HG02642 (cell line): ENCODE data around the gene URB2.
"Not testable (repeated sequence)": the region's sequence is repeated elsewhere in the genome, so short reads cannot be mapped to it uniquely, and the experiment has no call there.

Source experiments
- ATAC-seq: cut with Tn5 transposase; IDR thresholded peaks from one replicate; pipeline ENCODE4 v1.9.1; 2021; ENCODE audit warnings: mild to moderate bottlenecking; ENCODE audit not compliant: unreplicated experiment, poor library complexity

The URB2 gene

DNA sequence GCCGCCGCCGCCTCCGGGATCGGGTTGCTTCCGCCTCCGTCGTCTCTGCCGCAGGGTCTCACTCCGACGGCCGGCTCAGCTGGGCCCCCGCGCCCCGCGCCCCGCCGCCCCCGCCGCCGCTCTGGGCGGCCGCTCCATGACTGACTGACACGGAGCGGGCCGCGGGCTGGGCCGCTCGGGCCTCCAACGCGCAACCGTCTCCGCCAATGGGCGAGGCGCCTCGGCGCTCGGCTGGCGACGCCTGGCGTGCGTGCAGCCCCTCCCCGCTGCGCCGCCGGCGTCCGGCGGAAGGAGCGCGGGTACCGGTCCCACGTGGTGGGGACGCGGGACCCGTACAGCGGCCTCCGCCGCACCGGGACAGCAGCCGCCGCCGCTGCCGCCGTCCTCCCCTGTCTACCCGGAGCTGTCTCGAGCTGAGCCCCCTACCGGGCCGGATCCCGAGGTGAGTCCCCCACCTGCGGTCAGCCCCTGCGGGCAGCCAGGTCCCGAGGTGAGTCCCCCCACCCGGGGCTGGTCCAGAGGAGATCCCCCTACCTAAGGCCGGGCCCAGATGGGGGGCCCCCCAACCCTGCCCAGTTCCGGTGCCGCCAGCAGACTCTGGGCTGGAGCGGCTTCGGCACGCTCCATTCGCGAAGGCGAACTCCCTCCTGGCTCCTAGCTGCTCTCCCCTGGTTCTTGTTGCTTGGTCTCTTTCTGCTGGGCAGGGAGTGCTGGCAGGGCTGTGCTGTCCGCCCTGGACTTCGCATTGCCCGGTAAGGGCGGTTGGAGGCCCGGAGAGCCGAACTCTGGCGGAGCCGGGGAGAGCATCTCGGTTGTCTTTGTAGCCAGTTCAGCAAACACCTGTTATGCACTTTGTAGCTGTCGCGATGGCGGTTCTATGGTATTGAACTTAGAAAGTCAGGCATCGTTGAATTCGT lies at the start of gene URB2, which contains the start of gene TAF5L:
TSS of gene URB2 (plus strand) at position 333 of the 917 bp plus-strand sequence. CDS start 1,387 bp downstream, outside the sequence.
TSS of gene TAF5L (minus strand) at position 208 of the 917 bp plus-strand sequence. CDS start 11,640 bp downstream, outside the sequence.
- peak; percentile 86 for ATAC-seq

- peak; percentile 19 for ATAC-seq
Observed at GRCh38 chr1:229578168-229579058, 47.6 kb upstream of the URB2 start.

DNA sequence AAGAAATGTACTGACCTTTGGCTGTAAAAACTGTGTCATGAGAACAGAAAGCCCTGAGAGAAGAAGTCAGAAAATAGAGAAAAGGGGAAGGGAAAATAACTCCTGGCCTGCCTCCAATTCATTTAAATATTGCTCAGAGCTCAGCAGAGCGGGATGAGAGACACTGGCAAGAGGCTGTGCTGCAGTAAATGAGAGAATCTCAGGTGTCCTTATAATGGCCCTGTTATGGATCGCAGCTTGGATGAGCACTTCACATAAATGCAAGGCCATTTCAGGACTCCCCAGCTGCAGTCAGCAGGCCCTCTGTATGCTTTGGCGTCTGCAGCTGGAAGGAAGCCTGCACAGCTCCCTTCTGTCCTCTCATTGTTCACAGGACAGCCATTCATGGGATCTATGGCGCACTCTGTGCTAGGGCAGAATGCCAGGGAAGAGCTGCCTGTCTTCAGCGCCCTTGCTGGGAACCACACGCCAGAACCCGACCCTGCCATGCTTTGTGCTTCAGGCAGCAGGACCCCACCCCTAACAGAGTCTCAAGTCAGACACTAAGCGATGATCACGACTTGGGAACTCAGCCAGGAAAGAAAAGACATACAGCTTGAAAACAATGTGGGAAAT lies 46.9 kb upstream of the URB2 start:
- peak; percentile 83 for ATAC-seq

GRCh38 chr1:229581485-229581884 lies 44.6 kb upstream of the URB2 start:
- no peak for ATAC-seq

DNA sequence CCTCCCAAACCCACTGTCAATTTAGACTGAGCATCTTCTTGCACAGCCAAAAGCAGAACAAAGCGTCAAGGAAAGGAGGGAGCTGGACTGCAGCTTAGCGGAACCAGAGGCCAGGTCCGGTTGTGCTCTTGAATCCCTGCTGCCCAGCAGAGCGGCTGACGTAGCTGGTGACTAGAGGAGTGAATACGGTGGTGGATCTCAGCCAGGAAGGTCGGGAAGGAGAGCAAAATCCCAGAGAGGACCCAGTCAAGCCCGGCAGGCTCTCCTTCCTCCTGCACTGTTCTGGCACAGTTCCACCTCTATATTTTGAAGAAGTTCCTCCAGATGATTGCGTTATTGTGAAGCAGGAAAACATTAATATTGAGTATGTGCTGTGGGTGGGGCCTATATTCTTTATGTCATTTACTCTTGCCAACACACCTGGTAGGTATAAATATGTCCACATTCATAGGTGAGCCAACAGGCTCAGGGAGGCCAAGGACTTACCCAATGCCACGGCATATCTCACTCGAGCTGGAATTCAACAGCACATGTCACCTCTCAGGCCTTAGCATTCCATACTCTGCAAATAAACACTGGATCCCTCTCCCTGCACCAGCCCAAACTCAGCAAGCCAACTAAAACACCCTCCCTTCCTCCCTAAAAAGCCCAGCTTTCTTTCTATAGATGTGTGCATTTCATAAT lies 43.9 kb upstream of the URB2 start:
- ATAC-seq: no peak

- ATAC-seq: no peak
Observed at GRCh38 chr1:229582715-229583114, 43.3 kb upstream of the URB2 start.

DNA sequence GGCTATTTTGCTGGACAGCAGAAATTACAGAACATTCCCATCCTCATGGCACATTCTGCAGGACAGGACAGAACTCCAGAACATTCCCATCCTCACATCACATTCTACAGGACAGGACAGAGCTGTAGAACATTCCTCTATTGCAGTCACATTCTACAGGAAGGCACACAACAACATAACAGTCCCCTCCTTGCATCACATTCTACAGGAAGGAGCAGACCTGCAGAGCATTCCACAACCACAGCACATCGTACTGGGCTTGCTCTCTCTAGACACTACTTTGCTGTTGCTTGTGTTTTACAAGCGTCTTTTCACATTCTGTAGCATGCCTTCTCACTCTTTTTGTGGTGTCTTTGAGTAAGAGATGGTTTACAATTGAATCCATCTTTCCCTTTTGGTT lies 40.7 kb upstream of the URB2 start:
- no peak for ATAC-seq

DNA sequence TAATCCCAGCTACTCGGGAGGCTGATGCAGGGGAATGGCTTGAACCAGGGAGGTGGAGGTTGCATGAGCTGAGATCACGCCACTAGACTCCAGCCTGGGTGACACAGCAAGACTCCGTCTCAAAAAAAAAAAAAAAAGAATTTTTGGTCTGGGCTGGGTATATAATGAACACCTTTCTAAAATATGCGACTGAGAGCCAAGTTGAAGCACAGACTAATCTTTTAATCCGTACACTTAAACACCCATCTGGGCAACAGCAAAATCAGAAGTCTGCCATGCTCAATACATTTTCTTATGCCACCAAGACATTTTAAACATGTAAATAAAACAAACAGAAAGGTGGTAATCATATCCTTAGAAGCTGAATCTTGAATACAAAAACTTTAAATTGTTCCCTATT lies 35.9 kb upstream of the URB2 start:
- no peak for ATAC-seq

DNA sequence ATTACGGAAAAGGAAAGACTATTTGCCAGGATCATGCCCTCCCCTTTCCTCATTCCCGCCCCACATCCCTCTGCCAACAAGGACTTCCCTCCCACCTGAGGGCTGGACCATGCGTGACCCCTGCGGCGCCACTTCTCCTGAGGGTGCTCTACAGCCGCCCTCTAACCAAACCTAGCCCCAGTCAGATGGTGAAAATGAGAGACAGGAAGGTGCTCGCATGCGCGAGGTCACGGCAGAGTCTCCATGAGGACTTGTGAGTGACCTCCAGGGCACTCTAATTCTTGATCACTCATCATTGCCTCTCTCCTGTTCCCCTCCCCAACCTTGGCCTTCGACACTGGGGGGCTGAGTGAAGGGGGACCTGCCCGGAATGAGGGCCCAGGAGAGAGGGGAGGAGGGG lies 32.2 kb upstream of the URB2 start:
- no peak for ATAC-seq

- no peak for ATAC-seq
Observed at GRCh38 chr1:229594227-229595008, 31.6 kb upstream of the URB2 start.

- ATAC-seq: not testable (repeated sequence)
Observed at GRCh38 chr1:229595876-229596275, 30.2 kb upstream of the URB2 start.

- no peak for ATAC-seq
Observed at GRCh38 chr1:229596925-229597699, 28.9 kb upstream of the URB2 start.

DNA sequence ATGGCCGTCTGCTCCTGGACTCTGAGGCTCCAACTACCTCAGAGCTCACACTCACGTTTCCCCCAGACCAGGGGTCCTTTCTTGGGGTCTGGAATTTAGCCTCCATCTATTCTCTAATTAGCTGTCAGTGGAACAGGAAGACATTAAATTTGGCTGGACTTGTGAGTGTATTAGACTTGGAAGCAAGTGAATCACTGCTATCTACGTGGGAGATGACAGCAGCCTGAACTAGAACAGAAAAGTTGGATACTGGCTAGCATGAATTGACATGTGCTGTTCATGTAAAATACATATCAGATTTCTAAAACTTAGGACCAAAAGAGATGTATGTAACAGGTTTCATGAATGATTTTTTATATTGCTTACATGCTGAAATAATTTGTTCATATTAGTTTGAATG lies 28.2 kb upstream of the URB2 start:
- no peak for ATAC-seq

GRCh38 chr1:229599218-229599954 lies 26.7 kb upstream of the URB2 start:
- ATAC-seq: no peak

DNA sequence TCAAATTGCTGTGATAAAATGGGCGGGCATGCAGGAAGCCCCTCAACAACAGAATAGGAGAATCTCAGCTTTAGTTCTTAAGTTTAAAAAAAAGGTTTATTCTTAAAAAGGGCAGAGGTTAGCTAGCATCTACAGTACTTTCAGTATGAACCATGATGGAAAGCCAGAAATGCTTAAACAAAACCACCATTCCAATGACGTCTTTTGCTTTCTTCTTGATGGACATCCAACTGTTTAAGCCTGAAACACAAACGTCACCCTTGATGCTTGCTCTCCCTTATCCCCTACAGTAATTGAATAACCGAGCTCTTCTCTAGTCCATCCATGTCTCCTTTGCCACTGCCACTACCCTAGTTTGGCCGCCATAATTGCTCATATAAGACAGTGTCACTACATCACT lies 25.8 kb upstream of the URB2 start:
- ATAC-seq: no peak

GRCh38 chr1:229603371-229604005 lies 22.6 kb upstream of the URB2 start:
- ATAC-seq: no peak

DNA sequence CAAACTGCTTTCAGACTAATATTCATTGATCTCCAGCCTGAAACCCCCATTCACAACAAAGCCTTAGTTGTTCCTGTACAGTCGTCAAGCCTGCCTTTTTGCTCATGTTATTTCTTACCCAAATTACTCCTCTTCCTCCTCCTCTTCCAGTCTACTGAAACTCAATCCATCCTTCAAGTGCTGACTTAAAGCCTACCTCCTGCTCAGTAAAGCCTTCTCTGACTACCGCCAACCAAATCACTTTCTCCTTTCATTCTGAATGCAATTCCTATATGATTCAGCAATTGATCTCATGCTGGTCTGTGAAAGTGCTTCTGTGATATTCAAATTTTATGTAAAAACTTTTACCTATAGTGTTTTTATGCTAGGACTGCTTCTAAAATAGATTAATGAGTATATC lies 18.7 kb upstream of the URB2 start:
- ATAC-seq: no peak
